Omental fat pad (tissue), 4 donors: ENCODE measurements around the gene DNM3. TPM values are rescaled to one million over a fixed set of nuclear protein-coding genes. Genes with fewer than 3 reads are reported as not detected.

Experiments
- ATAC-seq: fragments of 150-250 bp; one replicate; pipeline ENCODE4 v1.9.1; 2016; ENCODE audit warnings: mild to moderate bottlenecking, moderate library complexity; ENCODE audit not compliant: low FRiP score
- DNase-seq: peaks from one replicate; pipeline ENCODE4 v3.0.0-alpha.2; 2019; ENCODE audit warnings: low spot score
- CTCF ChIP-seq, 3 donors: fragments of 450-650 bp; IDR thresholded peaks; one replicate each; pipeline ENCODE4 v1.5.1; 2016 to 2017; ENCODE audit warnings: antibody characterized with exemption in 3 of 3, mild to moderate bottlenecking in 3 of 3, moderate library complexity in 2 of 3
- total RNA-seq, 4 donors: library from RNA; depleted of rRNA; stranded (reverse); fragments of >200 nt; gene quantifications; one replicate each; pipeline ENCODE4 v1.1.0, GENCODE V29; 2016

Gene DNM3
- total RNA-seq, 4 donors from 2014 or later, result 2.9 to 15.8 (median 5.5) TPM

GRCh38 chr1:171973421-171973820 is 132.1 kb downstream of the DNM3 start:
- DNase-seq (no peak), ATAC-seq (no peak)
- no peak for TF ChIP-seq CTCF (IDR thresholded peaks at IDR 0.05)

GRCh38 chr1:171981303-171981702 is 140.0 kb downstream of the DNM3 start:
- no peak for ATAC-seq
- no peak for DNase-seq
- no peak for TF ChIP-seq CTCF (IDR thresholded peaks at IDR 0.05)

- ATAC-seq (no peak), DNase-seq (no peak)
- TF ChIP-seq CTCF (IDR thresholded peaks at IDR 0.05), result no peak
Measured at GRCh38 chr1:171983584-171983983, 142.3 kb downstream of the DNM3 start.

- TF ChIP-seq CTCF (IDR thresholded peaks at IDR 0.05), result no peak
- ATAC-seq (no peak), DNase-seq (no peak)
Measured at GRCh38 chr1:171984262-171984661, 143.0 kb downstream of the DNM3 start.

- DNase-seq (no peak), ATAC-seq (no peak)
- TF ChIP-seq CTCF (IDR thresholded peaks at IDR 0.05), result no peak
Measured at GRCh38 chr1:171984850-171985485, 143.7 kb downstream of the DNM3 start.

- no peak for ATAC-seq
Measured at GRCh38 chr1:171985639-171986038, 144.3 kb downstream of the DNM3 start.

More at GRCh38 chr1:171985639-171986038, 144.3 kb downstream of the DNM3 start:
- TF ChIP-seq CTCF (IDR thresholded peaks at IDR 0.05), result no peak
- DNase-seq, result no peak
